Stimulated activated CD4-positive, alpha-beta T cell treated with anti-CD3 and anti-CD28 coated beads, Interleukin-1b, Interleukin-23, amount 100 ng/mL, for 4 hours (primary cell): Measurements from ENCODE around the gene CLIP2.

ENCODE experiments used
- DNase-seq, 2 donors: peaks; one replicate each; pipeline ENCODE4 v3.0.0-alpha.2; 2020; ENCODE audit warnings: low read depth in 2 of 2

CLIP2 gene

GRCh38 chr7:74271742-74272141 is 17.5 kb upstream of the CLIP2 start:
- no peak for DNase-seq

GRCh38 chr7:74272305-74273038 is 16.7 kb upstream of the CLIP2 start:
- no peak for DNase-seq

- DNase-seq = no peak
Observed at GRCh38 chr7:74275401-74275881, 13.8 kb upstream of the CLIP2 start.

- no peak for DNase-seq
Observed at GRCh38 chr7:74277636-74278035, 11.6 kb upstream of the CLIP2 start.

- DNase-seq = no peak
Observed at GRCh38 chr7:74280985-74281384, 8.2 kb upstream of the CLIP2 start.

GRCh38 chr7:74282748-74283459 is 6.3 kb upstream of the CLIP2 start:
- DNase-seq = no peak

- DNase-seq = no peak
Observed at GRCh38 chr7:74283858-74284447, 5.3 kb upstream of the CLIP2 start.

GRCh38 chr7:74284781-74285259 is 4.4 kb upstream of the CLIP2 start:
- no peak for DNase-seq

- DNase-seq = no peak
Observed at GRCh38 chr7:74286131-74286530, 3.1 kb upstream of the CLIP2 start.

- no peak for DNase-seq
Observed at GRCh38 chr7:74287303-74288033, 1.7 kb upstream of the CLIP2 start.

- no peak for DNase-seq
Observed at GRCh38 chr7:74288034-74288881, 949 bp upstream of the CLIP2 start.

GRCh38 chr7:74289659-74290552 is 699 bp downstream of the CLIP2 start:
- no peak for DNase-seq

GRCh38 chr7:74290553-74290950 is 1.3 kb downstream of the CLIP2 start:
- no peak for DNase-seq

GRCh38 chr7:74290981-74291441 is 1.8 kb downstream of the CLIP2 start:
- DNase-seq = no peak

GRCh38 chr7:74291535-74291934 is 2.3 kb downstream of the CLIP2 start:
- DNase-seq = no peak

- no peak for DNase-seq
Observed at GRCh38 chr7:74292757-74293576, 3.8 kb downstream of the CLIP2 start.

GRCh38 chr7:74293577-74293908 is 4.3 kb downstream of the CLIP2 start:
- DNase-seq = no peak

- no peak for DNase-seq
Observed at GRCh38 chr7:74294191-74294998, 5.2 kb downstream of the CLIP2 start.
